SK-N-SH (cell line): ENCODE data around the gene OTUD5.

ENCODE experiments used
- EP300 ChIP-seq, 2 experiments: IDR thresholded peaks; 2 replicates each; pipeline versions ENCODE4 v1.4.0 to v1.6.1; 2012; ENCODE audit warnings: borderline replicate concordance in 1 of 2, low read depth in 1 of 2, low read length in 1 of 2
- EZH2phosphoT487 ChIP-seq: fragments of 200-600 bp; sonication (generic); IDR thresholded peaks from 2 replicates; pipeline ENCODE4 v1.6.1; 2017; ENCODE audit warnings: low read depth, mixed run types, mild to moderate bottlenecking, antibody characterized with exemption, moderate library complexity, borderline replicate concordance
- POLR2AphosphoS5 ChIP-seq: IDR thresholded peaks from 2 replicates; pipeline ENCODE4 v1.6.1; 2012; ENCODE audit warnings: low read depth, low read length
- RXRA ChIP-seq: IDR thresholded peaks from 2 replicates; pipeline ENCODE4 v1.4.0; 2012; ENCODE audit warnings: low read depth, mild to moderate bottlenecking, borderline replicate concordance
- TF ChIP-seq, protein P1 (sequence below): fragments of 200-600 bp; sonication (generic); IDR thresholded peaks from 2 replicates; pipeline ENCODE4 v1.6.1; 2017; ENCODE audit warnings: antibody characterized with exemption, mild to moderate bottlenecking, moderate library complexity

DNA sequence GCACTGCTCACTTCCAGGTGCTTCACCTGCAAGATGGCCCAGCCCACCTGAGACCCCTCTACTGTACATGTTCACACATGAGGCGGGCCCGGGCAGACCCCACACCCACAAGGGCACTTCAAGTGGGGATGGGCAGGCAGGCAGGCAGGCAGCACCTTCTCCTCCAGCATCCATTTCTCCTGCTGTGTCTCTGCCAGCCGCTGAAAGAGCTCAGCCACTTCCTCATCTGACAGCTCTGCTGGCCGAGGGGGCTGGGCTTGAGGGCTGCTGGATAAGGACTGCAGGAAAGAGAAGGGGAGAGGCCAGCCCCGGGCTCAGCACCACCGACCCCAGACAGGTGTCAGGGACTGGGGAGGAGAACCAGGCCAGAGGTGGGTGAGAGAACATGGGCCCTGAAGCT lies 18.7 kb upstream of the OTUD5 start:
- TF ChIP-seq, protein P1, sequence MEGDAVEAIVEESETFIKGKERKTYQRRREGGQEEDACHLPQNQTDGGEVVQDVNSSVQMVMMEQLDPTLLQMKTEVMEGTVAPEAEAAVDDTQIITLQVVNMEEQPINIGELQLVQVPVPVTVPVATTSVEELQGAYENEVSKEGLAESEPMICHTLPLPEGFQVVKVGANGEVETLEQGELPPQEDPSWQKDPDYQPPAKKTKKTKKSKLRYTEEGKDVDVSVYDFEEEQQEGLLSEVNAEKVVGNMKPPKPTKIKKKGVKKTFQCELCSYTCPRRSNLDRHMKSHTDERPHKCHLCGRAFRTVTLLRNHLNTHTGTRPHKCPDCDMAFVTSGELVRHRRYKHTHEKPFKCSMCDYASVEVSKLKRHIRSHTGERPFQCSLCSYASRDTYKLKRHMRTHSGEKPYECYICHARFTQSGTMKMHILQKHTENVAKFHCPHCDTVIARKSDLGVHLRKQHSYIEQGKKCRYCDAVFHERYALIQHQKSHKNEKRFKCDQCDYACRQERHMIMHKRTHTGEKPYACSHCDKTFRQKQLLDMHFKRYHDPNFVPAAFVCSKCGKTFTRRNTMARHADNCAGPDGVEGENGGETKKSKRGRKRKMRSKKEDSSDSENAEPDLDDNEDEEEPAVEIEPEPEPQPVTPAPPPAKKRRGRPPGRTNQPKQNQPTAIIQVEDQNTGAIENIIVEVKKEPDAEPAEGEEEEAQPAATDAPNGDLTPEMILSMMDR, result no peak
- TF ChIP-seq EZH2phosphoT487, result no peak
- TF ChIP-seq RXRA, result no peak
- TF ChIP-seq EP300 (IDR thresholded peaks at IDR 0.05; ENCODE audit: borderline replicate concordance in 1 of 2, low read depth in 1 of 2, low read length in 1 of 2), result no peak
- TF ChIP-seq POLR2AphosphoS5, result no peak
